Activated naive CD4-positive, alpha-beta T cell treated with anti-CD3 and anti-CD28 coated beads, Interleukin-2, amount 10 ng/mL, durations not matched to agents 7 days and 5 days (primary cell): ENCODE results near the gene GAB4.
"Not testable (repeated sequence)": the region's sequence is repeated elsewhere in the genome, so short reads cannot be mapped to it uniquely, and the experiment has no call there.

ENCODE experiments used
- CTCF ChIA-PET: fragments of 350-600 bp; sonication (Branson Sonifier 250); formaldehyde crosslinking; loops from one replicate; lab custom pipeline; 2021; ENCODE audit warnings: antibody characterized with exemption; lab: Charles Lee
- DNase-seq: peaks from one replicate; pipeline ENCODE4 v3.0.0-alpha.2; 2020
- H3K27ac Mint-ChIP-seq: one replicate; pipeline ENCODE4 v1.8.0; 2021; ENCODE audit warnings: mild to moderate bottlenecking, moderate library complexity, mixed read lengths
- H3K27me3 Mint-ChIP-seq: one replicate; pipeline ENCODE4 v1.8.0; 2021; ENCODE audit warnings: mild to moderate bottlenecking, mixed read lengths
- H3K36me3 Mint-ChIP-seq: one replicate; pipeline ENCODE4 v1.8.0; 2021; ENCODE audit warnings: mixed read lengths
- H3K4me1 Mint-ChIP-seq: one replicate; pipeline ENCODE4 v1.8.0; 2021; ENCODE audit warnings: mixed read lengths
- H3K4me3 Mint-ChIP-seq: one replicate; pipeline ENCODE4 v1.8.0; 2021; ENCODE audit warnings: mild to moderate bottlenecking, moderate library complexity, mixed read lengths
- H3K9me3 Mint-ChIP-seq: one replicate; pipeline ENCODE4 v1.8.0; 2021; ENCODE audit warnings: mixed read lengths

Gene GAB4

DNA sequence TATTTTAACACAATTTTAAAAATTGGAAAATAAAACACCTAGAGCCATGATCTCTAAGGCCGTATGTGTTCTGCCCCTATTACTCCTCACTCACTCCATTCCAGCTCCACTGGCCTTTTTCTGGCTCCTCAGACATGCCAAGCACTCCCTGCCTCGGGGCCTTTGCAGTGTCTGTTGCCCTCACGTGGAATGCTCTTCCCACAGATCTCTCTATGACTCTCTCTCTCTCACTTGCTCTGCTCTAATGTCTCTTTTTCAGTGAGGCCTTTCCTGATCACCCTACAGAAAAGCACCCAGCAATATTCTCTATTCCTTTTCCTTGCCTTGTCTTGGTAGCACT lies 6.0 kb upstream of the GAB4 start:
- H3K4me3 Mint-ChIP-seq, H3K4me1 Mint-ChIP-seq, H3K36me3 Mint-ChIP-seq, H3K27ac Mint-ChIP-seq, CTCF ChIA-PET, DNase-seq, H3K9me3 Mint-ChIP-seq: not testable (repeated sequence)
- H3K27me3 Mint-ChIP-seq: peaks cover 23% of the 10 kb centered on the region

DNA sequence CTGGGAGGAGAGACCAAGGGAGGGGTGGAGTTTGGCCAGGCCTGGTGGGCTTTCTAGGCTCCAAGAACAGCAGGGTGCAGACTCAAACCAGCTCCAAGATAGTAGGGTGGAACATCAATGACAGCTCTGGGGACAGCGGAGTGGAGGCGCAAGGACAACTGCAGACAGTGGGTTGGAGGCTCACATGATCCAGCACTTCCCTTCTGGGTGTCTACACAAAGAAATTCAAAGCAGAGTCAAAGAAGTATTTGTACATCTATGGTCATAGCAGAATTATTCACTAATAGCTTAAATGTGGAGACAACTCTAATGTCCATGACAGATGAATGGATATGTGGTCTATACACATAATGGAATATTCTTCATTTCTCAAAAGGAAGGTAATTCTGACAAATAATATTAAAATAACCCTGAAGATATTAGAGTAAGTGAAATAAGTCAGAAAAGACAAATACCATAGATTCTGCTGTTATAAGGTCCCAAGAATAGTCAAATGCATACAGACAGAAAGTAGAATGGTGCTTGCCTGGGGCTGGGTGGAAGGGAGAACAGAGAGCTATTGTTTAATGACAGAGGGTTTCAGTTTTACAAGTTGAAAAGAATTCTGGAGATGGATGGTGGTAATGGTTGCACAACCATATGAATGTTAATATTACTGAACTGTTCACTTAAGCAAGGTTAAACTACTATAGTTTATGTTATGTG lies 5.5 kb upstream of the GAB4 start:
- Mint-ChIP-seq H3K27me3 (peaks cover 26% of the 10 kb centered on the region), H3K9me3 (no peaks in the 10 kb centered on the region), H3K4me3 (no peak overlapping the region), H3K27ac (no peak overlapping the region), H3K4me1 (no peaks in the 10 kb centered on the region), H3K36me3 (no peaks in the 10 kb centered on the region)
- DNase-seq: no peak
- CTCF ChIA-PET: no interaction called here

DNA sequence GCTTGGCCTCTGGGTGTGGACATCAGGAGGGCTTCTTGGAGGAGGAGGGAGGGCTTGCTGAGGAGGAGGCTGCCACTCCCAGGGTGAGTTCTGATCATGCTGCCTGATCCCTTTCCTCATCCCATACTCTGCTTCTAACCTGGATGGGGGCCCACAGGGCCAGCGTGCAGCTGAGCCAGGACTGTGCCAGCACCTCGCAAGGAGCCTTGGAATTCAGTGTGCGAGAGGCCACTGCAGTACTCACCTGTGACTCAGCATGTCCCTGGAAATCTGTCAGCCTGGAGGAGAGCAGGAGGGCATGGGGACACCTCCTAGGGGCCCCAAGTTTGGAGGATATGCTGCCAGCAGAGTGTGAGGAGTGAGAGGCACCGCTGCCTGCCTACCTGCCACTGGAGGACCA lies 4.2 kb upstream of the GAB4 start:
- Mint-ChIP-seq H3K4me3 (no peak overlapping the region), H3K9me3 (no peaks in the 10 kb centered on the region), H3K4me1 (no peaks in the 10 kb centered on the region), H3K27me3 (peaks cover 39% of the 10 kb centered on the region), H3K36me3 (no peaks in the 10 kb centered on the region), H3K27ac (no peak overlapping the region)
- CTCF ChIA-PET: no interaction called here
- DNase-seq: no peak

DNA sequence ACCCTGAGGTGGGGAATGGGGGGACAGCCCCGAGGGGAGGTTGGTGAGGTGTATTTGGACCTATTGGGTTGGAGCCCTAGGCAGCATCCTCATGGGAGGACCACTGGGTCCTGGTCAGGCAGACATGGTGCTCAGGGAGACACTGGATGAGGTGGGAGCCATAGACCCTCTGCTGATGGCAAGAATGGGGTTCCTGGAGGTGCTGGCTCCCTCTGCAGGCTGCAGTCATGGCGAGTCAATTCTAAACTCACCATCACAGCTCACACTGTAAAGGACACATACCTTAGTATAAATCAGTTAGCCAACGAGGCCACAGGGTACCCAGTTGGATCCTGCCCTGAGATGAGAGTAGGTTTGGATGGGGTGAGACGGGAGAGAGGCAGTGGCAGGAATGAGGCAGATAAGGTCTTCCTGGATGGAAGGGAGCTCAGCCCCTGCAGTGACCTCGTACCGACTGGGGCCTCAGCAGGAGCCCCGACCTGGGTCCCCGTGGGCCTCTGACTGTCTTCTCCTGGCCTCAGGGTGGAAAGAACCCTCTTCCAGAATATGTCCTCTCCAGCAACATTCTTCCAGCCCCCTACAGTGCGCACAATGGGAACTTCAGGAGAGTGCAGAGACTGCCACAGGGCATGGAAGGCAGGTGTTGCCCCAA lies 1.7 kb upstream of the GAB4 start:
- DNase-seq: no peak
- Mint-ChIP-seq H3K9me3 (peaks cover 2% of the 10 kb centered on the region), H3K27ac (no peak overlapping the region), H3K36me3 (no peaks in the 10 kb centered on the region), H3K4me1 (no peaks in the 10 kb centered on the region), H3K4me3 (no peak overlapping the region), H3K27me3 (peaks cover 34% of the 10 kb centered on the region)
- CTCF ChIA-PET: no interaction called here

DNA sequence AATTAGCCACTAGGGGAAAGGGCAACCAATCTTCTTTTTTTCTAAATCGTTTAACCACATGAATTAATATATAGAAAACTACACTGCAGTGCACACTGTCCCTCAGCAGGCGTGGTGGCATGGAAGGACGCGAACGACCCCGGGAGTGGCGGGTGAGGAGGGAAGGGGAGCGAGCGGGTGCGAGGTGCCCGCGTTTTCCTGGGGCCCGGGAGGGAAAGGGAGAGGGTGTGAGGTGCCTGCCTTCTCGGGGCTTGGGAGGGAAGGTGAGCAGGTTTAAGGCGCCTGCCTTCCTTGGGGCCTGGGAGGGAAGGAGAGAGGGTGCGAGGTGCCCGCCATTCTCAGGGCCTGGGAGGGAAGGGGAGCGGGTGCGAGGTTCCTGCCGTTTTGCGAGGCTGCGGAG lies 765 bp downstream of the GAB4 start:
- no peak for DNase-seq
- CTCF ChIA-PET: no interaction called here
- H3K4me1 Mint-ChIP-seq: no peaks in the 10 kb centered on the region
- H3K27me3 Mint-ChIP-seq: peaks cover 30% of the 10 kb centered on the region
- H3K36me3 Mint-ChIP-seq: no peaks in the 10 kb centered on the region
- no peak overlapping the region for H3K4me3 Mint-ChIP-seq
- H3K27ac Mint-ChIP-seq: no peak overlapping the region
- peaks cover 8% of the 10 kb centered on the region for H3K9me3 Mint-ChIP-seq

DNA sequence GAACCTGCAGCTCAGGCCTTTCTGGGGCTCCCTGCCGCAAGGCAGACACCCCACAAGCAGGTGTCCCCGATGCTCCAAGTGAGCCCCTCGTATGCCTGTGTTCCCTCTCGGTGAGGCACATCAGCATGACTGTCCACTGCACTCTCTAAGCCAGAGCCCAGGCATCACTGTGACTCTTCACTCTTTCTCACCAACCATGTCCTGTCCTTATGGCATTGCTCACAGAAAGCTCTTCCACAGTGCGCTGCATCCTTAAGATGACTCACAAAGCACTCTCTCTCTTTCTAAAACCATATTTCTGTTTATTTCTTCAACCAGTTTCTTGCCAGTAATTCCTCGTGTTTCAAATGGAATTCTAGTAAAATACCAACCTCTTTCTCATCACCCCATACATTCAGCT lies 18.1 kb downstream of the GAB4 start:
- Mint-ChIP-seq H3K27ac (no peak overlapping the region), H3K9me3 (no peaks in the 10 kb centered on the region), H3K4me3 (no peak overlapping the region), H3K36me3 (no peaks in the 10 kb centered on the region), H3K4me1 (no peaks in the 10 kb centered on the region), H3K27me3 (peaks cover 11% of the 10 kb centered on the region)
- no peak for DNase-seq
- CTCF ChIA-PET: no interaction called here

DNA sequence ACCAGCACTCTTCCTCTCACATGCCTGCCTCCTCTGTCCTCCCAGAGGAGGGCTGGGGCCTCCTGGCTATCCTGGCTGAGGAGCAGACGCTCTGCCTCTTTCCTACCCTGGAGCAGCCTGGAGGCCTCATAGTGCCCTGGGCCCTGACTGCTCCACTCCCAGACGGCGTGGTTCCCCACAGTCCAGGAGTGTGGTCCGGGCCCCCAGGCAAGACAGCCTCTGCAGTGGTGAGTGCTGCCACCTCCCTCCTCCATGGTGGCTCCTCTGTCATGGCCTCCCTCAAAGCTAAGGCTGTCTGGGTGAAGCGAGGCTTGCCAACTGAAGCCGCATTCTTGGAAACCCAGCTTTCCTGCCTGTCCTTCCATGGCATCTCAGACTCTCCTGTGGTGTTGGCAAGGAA lies 19.8 kb downstream of the GAB4 start:
- CTCF ChIA-PET: no interaction called here
- Mint-ChIP-seq H3K4me3 (no peak overlapping the region), H3K36me3 (no peaks in the 10 kb centered on the region), H3K27me3 (peaks cover 16% of the 10 kb centered on the region), H3K4me1 (no peaks in the 10 kb centered on the region), H3K9me3 (peaks cover 2% of the 10 kb centered on the region), H3K27ac (no peak overlapping the region)
- no peak for DNase-seq

DNA sequence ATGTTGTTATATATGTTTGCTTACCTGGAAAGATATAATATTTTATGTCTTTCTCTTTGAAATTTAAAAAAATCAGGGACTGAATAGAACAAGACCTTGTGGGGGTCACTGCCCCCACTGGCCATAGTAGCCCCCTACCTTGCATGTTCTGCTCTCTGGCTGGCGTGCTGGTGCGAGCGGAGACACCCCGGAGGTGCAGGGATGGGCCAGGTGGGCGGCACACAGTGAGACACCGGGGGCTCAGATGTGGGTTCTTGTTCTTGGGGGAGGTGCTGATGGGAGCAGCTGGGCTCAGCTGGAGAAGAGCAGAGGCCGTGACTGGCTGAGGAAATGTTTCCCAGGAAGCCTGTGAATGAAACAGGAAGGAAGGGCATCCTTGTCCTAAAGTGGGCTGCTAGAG lies 20.2 kb downstream of the GAB4 start:
- Mint-ChIP-seq H3K27me3 (peaks cover 16% of the 10 kb centered on the region), H3K27ac (no peak overlapping the region), H3K4me1 (no peaks in the 10 kb centered on the region), H3K36me3 (no peaks in the 10 kb centered on the region), H3K4me3 (no peak overlapping the region), H3K9me3 (peaks cover 7% of the 10 kb centered on the region)
- DNase-seq: no peak
- CTCF ChIA-PET: no interaction called here

DNA sequence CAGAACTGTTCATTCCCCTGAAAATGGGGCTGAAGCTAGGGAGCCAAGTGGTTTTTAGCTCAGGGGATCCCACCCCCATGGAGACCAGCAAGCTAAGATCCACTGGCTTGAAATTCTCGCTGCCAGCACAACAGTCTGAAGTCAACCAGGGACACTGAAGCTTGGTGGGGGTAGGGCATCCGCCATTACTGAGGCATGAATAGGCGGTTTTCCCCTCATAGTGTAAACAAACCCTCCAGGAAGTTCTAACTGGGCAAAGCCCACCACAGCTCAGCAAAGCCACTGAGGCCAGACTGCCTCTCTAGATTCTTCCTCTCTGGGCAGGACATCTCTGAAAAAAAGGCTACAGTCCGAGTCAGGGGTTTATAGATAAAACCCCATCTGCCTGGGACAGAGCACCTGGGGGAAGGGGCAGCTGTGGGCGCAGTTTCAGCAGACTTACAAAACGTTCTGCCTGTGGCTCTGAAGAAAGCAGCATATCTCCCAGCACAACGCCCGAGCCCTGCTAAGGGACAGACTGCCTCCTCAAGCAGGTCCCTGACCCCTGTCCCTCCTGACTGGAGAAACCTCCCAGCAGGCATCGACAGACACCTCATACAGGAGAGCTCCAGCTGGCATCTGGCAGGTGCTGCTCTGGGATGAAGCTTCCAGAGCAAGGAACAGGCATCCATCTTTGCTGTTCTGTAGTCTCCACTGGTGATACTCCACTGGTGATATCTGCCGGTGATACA lies 32.7 kb downstream of the GAB4 start:
- Mint-ChIP-seq H3K9me3 (no peaks in the 10 kb centered on the region), H3K4me1 (peaks cover 5% of the 10 kb centered on the region), H3K36me3 (no peaks in the 10 kb centered on the region), H3K27ac (no peak overlapping the region), H3K4me3 (no peak overlapping the region), H3K27me3 (peaks cover 26% of the 10 kb centered on the region)
- CTCF ChIA-PET: interaction anchor here (1.2 kb wide), 1 partner anchor 10 kb away, joined by 3 read pairs; no protein-coding TSS in a partner anchor
- DNase-seq: no peak

DNA sequence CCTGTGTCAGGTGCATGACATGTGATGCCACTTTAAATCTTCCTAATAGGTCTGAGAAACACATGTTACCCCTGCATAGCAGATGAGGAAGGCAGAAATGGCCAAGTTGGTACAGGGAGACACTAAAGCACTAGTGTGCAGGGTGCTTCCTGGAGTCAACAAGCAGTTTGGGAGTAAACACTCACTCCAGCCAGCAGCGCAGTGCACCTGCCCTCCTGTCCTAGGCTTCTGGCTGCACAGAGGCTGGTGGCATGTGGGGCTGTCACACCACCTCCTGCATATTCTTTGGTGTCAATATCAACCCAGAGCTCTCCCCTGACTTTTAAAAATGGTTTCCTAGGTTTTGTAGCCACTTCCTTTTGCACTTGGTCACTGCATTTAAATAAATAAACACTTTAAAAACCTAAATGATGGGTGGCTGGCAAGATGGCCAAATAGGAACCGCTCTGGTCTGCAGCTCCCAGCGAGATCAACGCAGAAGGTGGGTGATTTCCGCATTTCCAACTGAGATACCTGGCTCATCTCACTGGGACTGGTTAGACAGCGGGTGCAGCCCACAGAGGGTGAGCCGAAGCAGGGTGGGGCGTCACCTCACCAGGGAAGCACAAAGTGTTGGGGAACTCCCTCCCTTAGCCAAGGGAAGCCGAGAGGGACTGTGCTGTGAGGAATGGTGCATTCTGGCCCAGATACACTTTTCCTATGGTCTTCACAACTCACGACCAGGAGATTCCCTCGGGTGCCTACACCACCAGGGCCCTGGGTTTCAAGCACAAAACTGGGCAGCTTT lies 33.5 kb downstream of the GAB4 start:
- Mint-ChIP-seq H3K27me3 (peaks cover 30% of the 10 kb centered on the region), H3K36me3 (no peaks in the 10 kb centered on the region), H3K9me3 (no peaks in the 10 kb centered on the region), H3K27ac (no peak overlapping the region), H3K4me1 (peaks cover 9% of the 10 kb centered on the region), H3K4me3 (no peak overlapping the region)
- CTCF ChIA-PET: interaction anchor here (0.6 to 1.2 kb wide), 2 partner anchors 11 to 153 kb away, joined by 3 read pairs; no protein-coding TSS in a partner anchor
- DNase-seq: no peak

DNA sequence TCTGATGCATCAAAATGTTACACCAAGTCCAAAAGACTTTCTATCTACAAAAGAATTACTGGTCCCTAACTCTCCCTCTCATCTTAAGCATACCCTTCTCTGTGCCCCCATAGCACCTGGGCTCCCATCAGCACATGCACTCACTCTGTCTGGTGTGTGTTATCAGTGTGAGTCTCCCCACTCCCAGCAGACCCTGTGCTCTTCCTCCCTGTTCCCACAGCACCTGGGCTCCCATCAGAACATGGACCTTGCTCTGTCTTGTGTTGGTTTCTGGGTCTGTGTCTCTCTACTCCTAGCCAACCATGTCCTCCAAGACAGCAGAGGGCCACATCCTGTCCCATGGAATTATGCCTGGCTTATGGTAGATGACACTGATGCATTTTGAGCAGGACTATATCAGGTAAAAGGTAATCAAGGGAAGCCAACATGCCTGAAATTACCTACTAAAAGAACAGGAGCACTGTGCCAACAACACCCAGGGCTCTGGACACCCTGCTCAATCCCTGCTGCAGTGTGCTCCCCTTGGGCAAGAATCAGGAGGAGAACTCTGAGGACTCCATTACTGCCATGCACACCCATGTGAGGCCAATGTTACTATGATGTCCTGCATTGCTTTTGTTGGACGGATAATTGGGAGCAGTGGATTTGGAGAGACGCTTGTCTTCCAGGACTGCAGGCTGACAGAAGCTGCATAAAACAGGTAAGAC lies 34.3 kb downstream of the GAB4 start:
- Mint-ChIP-seq H3K9me3 (no peaks in the 10 kb centered on the region), H3K4me1 (peaks cover 9% of the 10 kb centered on the region), H3K27ac (no peak overlapping the region), H3K27me3 (peaks cover 30% of the 10 kb centered on the region), H3K4me3 (no peak overlapping the region), H3K36me3 (no peaks in the 10 kb centered on the region)
- CTCF ChIA-PET: no interaction called here
- DNase-seq: no peak

DNA sequence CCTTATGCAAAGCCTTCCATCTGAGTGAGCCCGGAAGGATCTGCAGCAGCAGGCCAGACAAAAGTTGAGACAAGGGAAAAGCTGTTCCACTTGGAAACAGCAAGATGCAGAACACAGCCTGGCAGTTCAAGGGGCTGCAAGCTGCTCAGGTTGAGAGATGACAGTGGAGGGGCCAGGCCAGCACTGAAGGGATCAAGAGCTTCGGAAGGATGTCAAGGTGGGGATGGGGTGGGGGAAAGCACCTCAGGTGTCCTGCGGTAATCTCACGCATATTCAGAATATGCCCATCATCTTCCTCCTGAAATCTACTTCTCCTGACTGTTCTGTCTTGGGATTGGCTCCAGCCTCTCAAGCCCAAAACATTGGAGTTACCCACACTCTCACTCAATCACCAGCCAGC lies 35.7 kb downstream of the GAB4 start:
- no peak overlapping the region for H3K4me3 Mint-ChIP-seq
- no peak for DNase-seq
- H3K27ac Mint-ChIP-seq: no peak overlapping the region
- H3K36me3 Mint-ChIP-seq: no peaks in the 10 kb centered on the region
- CTCF ChIA-PET: no interaction called here
- peaks cover 9% of the 10 kb centered on the region for H3K4me1 Mint-ChIP-seq
- H3K27me3 Mint-ChIP-seq: peaks cover 30% of the 10 kb centered on the region
- no peaks in the 10 kb centered on the region for H3K9me3 Mint-ChIP-seq

DNA sequence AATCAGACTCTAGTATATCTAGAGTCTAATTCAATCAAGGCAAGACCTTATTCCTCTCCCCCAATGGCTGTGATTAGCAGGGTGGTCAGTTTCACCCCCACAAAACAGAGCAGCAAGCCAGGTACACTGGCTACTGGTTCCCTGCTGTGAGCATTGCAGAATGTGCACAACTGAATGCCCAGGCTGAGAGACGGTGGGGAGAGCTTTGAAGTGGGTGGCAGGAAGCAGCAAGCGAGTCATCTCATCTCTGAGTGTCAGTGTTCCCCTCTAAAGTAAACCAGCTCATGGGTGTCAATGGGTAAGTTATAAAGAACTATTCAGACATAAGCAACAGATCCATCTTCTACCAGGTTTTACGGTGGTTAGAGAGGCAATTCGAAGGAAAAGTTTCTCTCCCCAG lies 37.6 kb downstream of the GAB4 start:
- H3K4me1 Mint-ChIP-seq: peaks cover 9% of the 10 kb centered on the region
- peaks cover 26% of the 10 kb centered on the region for H3K27me3 Mint-ChIP-seq
- H3K9me3 Mint-ChIP-seq: no peaks in the 10 kb centered on the region
- CTCF ChIA-PET: no interaction called here
- no peak overlapping the region for H3K4me3 Mint-ChIP-seq
- H3K27ac Mint-ChIP-seq: no peak overlapping the region
- H3K36me3 Mint-ChIP-seq: no peaks in the 10 kb centered on the region
- peak; percentile 38 for DNase-seq
